ENCODE data around the gene HTT. TPM values are rescaled to one million over a fixed set of nuclear protein-coding genes. Genes with fewer than 3 reads are reported as not detected.

HTT gene
- polyA plus RNA-seq, 1 donor from 2014 or later, result 11.5 TPM

DNA sequence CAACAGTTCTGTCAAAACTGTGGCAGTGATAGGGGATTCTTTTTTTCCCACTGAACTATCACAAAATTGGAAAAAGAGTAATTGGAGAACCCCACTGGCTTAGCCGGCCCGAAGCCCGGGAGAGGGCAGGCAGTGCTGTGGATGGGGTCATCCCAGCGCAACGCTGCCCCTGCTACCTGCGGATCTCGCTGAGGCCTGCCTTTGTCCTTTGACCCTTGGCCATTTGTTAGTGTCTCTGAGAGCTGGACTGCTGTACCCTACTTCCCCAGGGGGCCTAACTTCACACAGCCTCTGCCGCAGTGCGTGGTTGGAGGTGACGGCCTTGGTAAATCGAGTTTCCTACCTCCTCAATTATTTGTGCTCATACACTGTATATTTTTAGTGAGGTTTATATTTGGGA, 131.5 kb downstream of the HTT start:
- TF ChIP-seq EZH2 (IDR thresholded peaks at IDR 0.05; ENCODE audit: borderline replicate concordance, insufficient read depth, low read length, poor library complexity, severe bottlenecking), result no peak
- TF ChIP-seq, protein P1, sequence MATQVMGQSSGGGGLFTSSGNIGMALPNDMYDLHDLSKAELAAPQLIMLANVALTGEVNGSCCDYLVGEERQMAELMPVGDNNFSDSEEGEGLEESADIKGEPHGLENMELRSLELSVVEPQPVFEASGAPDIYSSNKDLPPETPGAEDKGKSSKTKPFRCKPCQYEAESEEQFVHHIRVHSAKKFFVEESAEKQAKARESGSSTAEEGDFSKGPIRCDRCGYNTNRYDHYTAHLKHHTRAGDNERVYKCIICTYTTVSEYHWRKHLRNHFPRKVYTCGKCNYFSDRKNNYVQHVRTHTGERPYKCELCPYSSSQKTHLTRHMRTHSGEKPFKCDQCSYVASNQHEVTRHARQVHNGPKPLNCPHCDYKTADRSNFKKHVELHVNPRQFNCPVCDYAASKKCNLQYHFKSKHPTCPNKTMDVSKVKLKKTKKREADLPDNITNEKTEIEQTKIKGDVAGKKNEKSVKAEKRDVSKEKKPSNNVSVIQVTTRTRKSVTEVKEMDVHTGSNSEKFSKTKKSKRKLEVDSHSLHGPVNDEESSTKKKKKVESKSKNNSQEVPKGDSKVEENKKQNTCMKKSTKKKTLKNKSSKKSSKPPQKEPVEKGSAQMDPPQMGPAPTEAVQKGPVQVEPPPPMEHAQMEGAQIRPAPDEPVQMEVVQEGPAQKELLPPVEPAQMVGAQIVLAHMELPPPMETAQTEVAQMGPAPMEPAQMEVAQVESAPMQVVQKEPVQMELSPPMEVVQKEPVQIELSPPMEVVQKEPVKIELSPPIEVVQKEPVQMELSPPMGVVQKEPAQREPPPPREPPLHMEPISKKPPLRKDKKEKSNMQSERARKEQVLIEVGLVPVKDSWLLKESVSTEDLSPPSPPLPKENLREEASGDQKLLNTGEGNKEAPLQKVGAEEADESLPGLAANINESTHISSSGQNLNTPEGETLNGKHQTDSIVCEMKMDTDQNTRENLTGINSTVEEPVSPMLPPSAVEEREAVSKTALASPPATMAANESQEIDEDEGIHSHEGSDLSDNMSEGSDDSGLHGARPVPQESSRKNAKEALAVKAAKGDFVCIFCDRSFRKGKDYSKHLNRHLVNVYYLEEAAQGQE (IDR thresholded peaks at IDR 0.05; ENCODE audit: borderline replicate concordance), result no peak
- no peak for TF ChIP-seq SMC3 (conservative IDR thresholded peaks at IDR 0.05; ENCODE audit: poor library complexity)
- TF ChIP-seq, protein P2, sequence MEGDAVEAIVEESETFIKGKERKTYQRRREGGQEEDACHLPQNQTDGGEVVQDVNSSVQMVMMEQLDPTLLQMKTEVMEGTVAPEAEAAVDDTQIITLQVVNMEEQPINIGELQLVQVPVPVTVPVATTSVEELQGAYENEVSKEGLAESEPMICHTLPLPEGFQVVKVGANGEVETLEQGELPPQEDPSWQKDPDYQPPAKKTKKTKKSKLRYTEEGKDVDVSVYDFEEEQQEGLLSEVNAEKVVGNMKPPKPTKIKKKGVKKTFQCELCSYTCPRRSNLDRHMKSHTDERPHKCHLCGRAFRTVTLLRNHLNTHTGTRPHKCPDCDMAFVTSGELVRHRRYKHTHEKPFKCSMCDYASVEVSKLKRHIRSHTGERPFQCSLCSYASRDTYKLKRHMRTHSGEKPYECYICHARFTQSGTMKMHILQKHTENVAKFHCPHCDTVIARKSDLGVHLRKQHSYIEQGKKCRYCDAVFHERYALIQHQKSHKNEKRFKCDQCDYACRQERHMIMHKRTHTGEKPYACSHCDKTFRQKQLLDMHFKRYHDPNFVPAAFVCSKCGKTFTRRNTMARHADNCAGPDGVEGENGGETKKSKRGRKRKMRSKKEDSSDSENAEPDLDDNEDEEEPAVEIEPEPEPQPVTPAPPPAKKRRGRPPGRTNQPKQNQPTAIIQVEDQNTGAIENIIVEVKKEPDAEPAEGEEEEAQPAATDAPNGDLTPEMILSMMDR (IDR thresholded peaks at IDR 0.05; ENCODE audit: poor library complexity, severe bottlenecking), result no peak
- no peak for TF ChIP-seq MXI1 (conservative IDR thresholded peaks at IDR 0.05; ENCODE audit: poor library complexity, severe bottlenecking)
- TF ChIP-seq EP300 (conservative IDR thresholded peaks at IDR 0.05; ENCODE audit: poor library complexity, severe bottlenecking), result no peak
- Histone ChIP-seq H2AFZ (ENCODE audit: low read depth, low read length) (no peak overlapping the region), H3K4me2 (ENCODE audit: low read length) (no peak overlapping the region), H3K27ac (ENCODE audit: low read length) (no peak overlapping the region), H3K9ac (ENCODE audit: low read length) (no peak overlapping the region), H3F3A (ENCODE audit: insufficient read depth, low read length, poor library complexity, severe bottlenecking) (no peaks in the 10 kb centered on the region), H3K79me2 (replicated peaks; ENCODE audit: insufficient read depth, low read length) (no peaks in the 10 kb centered on the region), H3K4me3 (ENCODE audit: low read length) (no peak overlapping the region), H3K9me2 (ENCODE audit: insufficient read depth, low read length) (no peaks in the 10 kb centered on the region), H3K9me3 (ENCODE audit: low read length) (no peaks in the 10 kb centered on the region), H3K27me3 (ENCODE audit: insufficient read depth, low read depth, low read length) (no peaks in the 10 kb centered on the region), H3K36me3 (ENCODE audit: insufficient read depth, low read length) (peaks cover 14% of the 10 kb centered on the region), H4K20me1 (ENCODE audit: insufficient read depth) (no peaks in the 10 kb centered on the region)

DNA sequence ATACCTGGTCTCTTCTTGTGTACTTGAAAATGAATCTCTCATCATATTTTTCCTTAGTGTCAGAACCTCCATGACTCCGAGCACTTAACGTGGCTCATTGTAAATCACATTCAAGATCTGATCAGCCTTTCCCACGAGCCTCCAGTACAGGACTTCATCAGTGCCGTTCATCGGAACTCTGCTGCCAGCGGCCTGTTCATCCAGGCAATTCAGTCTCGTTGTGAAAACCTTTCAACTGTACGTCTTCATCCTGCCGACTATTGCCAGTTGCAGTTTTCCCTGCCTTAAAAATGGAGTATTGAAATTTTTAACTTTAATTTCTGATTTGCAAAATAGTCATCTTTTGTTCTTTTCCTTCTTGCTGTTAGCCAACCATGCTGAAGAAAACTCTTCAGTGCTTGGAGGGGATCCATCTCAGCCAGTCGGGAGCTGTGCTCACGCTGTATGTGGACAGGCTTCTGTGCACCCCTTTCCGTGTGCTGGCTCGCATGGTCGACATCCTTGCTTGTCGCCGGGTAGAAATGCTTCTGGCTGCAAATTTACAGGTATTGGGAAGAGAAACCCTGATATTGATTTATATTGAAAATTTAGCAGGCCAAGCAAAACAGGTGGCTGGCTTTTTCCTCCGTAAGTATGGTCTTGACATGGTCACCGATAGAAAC, 132.1 kb downstream of the HTT start:
- Histone ChIP-seq H3K27me3 (ENCODE audit: insufficient read depth, low read depth, low read length) (no peaks in the 10 kb centered on the region), H2AFZ (ENCODE audit: low read depth, low read length) (no peak overlapping the region), H3K36me3 (ENCODE audit: insufficient read depth, low read length) (peaks cover 14% of the 10 kb centered on the region), H3F3A (ENCODE audit: insufficient read depth, low read length, poor library complexity, severe bottlenecking) (no peaks in the 10 kb centered on the region), H3K9me2 (ENCODE audit: insufficient read depth, low read length) (no peaks in the 10 kb centered on the region), H3K79me2 (replicated peaks; ENCODE audit: insufficient read depth, low read length) (no peaks in the 10 kb centered on the region), H3K4me2 (ENCODE audit: low read length) (no peak overlapping the region), H3K27ac (ENCODE audit: low read length) (no peak overlapping the region), H4K20me1 (ENCODE audit: insufficient read depth) (no peaks in the 10 kb centered on the region), H3K9ac (ENCODE audit: low read length) (no peak overlapping the region), H3K4me3 (ENCODE audit: low read length) (no peak overlapping the region), H3K9me3 (ENCODE audit: low read length) (no peaks in the 10 kb centered on the region)
- no peak for TF ChIP-seq EP300 (conservative IDR thresholded peaks at IDR 0.05; ENCODE audit: poor library complexity, severe bottlenecking)
- TF ChIP-seq POLR2AphosphoS5 (IDR thresholded peaks at IDR 0.05), result no peak
- TF ChIP-seq, protein P1 (IDR thresholded peaks at IDR 0.05; ENCODE audit: borderline replicate concordance), result no peak
- TF ChIP-seq EZH2 (IDR thresholded peaks at IDR 0.05; ENCODE audit: borderline replicate concordance, insufficient read depth, low read length, poor library complexity, severe bottlenecking), result no peak
- TF ChIP-seq MXI1 (conservative IDR thresholded peaks at IDR 0.05; ENCODE audit: poor library complexity, severe bottlenecking), result no peak
- no peak for TF ChIP-seq TAF1 (IDR thresholded peaks at IDR 0.05; ENCODE audit: low read depth)
- no peak for TF ChIP-seq SMC3 (conservative IDR thresholded peaks at IDR 0.05; ENCODE audit: poor library complexity)
- TF ChIP-seq RAD21 (conservative IDR thresholded peaks at IDR 0.05), result no peak
- TF ChIP-seq, protein P2 (IDR thresholded peaks at IDR 0.05; ENCODE audit: poor library complexity, severe bottlenecking), result no peak
